DND-41 (cell line): Measurements from ENCODE around the gene GDPGP1.

ENCODE experiments used
- EZH2 ChIP-seq: IDR thresholded peaks from 3 replicates; pipeline ENCODE4 v1.6.1; 2012; ENCODE audit warnings: borderline replicate concordance, low read depth, mild to moderate bottlenecking, moderate library complexity, low read length, inconsistent platforms; ENCODE audit not compliant: severe bottlenecking
- TF ChIP-seq, protein P1 (sequence below): IDR thresholded peaks from 2 replicates; pipeline ENCODE4 v1.5.1; 2012; ENCODE audit warnings: borderline replicate concordance, low read length, moderate library complexity, mild to moderate bottlenecking; ENCODE audit not compliant: poor library complexity, severe bottlenecking; ENCODE audit errors: extremely low read depth

DNA sequence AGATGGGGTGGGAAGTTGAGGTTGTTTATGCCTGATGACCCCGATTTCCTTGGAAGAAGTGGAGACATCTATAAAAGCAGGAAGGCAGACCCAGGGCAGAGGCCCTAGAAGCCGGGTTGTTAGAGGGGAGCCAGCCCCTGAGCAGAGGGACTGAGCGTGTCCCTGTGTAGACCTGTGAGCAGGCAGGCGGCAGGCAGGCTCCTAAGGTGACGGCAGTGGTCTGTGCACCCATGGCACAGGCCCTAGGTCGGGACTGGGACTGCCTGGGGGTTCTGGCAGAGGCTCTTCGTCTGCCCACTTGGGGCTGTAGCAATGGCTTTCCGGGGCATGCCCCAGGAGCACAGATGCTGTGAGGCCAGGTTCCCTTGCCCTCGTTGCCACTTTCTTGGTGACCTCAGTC is 23.0 kb upstream of the GDPGP1 start:
- TF ChIP-seq, protein P1, sequence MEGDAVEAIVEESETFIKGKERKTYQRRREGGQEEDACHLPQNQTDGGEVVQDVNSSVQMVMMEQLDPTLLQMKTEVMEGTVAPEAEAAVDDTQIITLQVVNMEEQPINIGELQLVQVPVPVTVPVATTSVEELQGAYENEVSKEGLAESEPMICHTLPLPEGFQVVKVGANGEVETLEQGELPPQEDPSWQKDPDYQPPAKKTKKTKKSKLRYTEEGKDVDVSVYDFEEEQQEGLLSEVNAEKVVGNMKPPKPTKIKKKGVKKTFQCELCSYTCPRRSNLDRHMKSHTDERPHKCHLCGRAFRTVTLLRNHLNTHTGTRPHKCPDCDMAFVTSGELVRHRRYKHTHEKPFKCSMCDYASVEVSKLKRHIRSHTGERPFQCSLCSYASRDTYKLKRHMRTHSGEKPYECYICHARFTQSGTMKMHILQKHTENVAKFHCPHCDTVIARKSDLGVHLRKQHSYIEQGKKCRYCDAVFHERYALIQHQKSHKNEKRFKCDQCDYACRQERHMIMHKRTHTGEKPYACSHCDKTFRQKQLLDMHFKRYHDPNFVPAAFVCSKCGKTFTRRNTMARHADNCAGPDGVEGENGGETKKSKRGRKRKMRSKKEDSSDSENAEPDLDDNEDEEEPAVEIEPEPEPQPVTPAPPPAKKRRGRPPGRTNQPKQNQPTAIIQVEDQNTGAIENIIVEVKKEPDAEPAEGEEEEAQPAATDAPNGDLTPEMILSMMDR: no peak
- TF ChIP-seq EZH2: no peak
